GM19328 (cell line): Measurements from ENCODE around the gene SNX6.
"Not testable (repeated sequence)": the region's sequence is repeated elsewhere in the genome, so short reads cannot be mapped to it uniquely, and the experiment has no call there.

Experiments
- ATAC-seq: cut with Tn5 transposase; IDR thresholded peaks from one replicate; pipeline ENCODE4 v1.9.1; 2021; ENCODE audit warnings: mild to moderate bottlenecking, moderate library complexity; ENCODE audit not compliant: unreplicated experiment

Gene SNX6

DNA sequence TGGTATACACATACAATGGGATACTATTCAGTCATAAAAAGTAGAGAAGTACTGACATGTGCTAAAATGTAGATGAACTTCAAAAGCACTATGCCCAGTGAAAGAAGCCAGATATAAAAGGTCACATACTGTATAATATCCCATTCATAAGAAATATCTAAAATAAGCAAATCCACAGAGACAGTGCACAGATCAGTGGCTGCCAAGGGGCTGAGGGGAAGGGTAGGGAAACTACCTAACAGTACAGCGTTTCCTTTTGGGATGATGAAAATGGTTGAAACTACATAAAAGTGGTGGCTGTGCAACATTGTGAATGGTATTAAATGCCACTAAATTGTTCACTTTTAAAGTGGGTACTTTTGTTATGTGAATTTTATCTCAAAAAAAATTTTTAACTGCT is 102.4 kb downstream of the SNX6 start:
- ATAC-seq: no peak

- not testable (repeated sequence) for ATAC-seq
Observed at GRCh38 chr14:34524216-34524615, 105.7 kb downstream of the SNX6 start.

DNA sequence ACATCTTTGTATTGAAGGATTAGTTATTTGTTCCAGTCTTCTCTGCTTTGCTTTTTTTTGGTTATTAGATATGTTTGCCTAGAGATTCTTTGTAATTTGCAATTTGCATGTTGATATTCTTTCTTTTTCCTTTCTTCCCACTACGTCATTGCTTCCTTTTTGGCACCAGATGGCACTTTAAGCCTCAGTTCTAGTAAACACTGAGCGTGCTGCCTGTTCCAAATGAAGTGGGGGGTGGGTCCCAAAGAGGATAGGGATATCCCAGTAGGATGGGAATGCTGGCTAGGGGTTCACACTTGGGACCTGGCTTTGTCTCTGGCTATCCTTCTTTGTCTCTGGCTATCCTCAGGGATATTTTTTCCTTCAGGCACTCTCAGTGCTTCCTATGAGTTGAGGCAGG is 107.5 kb downstream of the SNX6 start:
- no peak for ATAC-seq

DNA sequence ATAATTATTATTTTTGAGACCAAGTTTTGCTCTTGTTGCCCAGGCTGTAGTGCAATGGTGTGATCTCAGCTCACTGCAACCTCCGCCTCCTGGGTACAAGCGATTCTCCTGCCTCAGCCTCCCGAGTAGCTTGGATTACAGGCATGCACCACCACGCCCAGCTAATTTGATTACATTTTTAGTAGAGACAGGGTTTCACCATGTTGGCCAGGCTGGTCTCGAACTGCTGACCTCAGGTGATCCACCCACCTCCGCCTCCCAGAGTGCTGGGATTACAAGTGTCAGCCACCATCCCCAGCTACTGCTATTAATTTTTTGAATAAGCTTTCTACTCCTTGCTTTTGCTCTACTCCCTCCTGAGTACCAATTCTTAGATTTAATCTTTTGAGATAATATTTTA is 108.9 kb downstream of the SNX6 start:
- ATAC-seq: not testable (repeated sequence)

- not testable (repeated sequence) for ATAC-seq
Observed at GRCh38 chr14:34520304-34520970, 109.5 kb downstream of the SNX6 start.
